ENCODE measurements around the gene BMAL1.

- TF ChIP-seq CTCF (IDR thresholded peaks at IDR 0.05): no peak
- no peak for TF ChIP-seq POLR2AphosphoS5 (IDR thresholded peaks at IDR 0.05)
- no peak for TF ChIP-seq POLR2A (IDR thresholded peaks at IDR 0.05)
- no peak for TF ChIP-seq EP300 (IDR thresholded peaks at IDR 0.05)
Measured at GRCh38 chr11:13291361-13291760, 13.8 kb downstream of the BMAL1 start.

Measured in stomach (tissue), 4 donors.